Fibroblast of lung (primary cell): Measurements from ENCODE around the gene LGALSL. TPM values are rescaled to one million over a fixed set of nuclear protein-coding genes. Genes with fewer than 3 reads are reported as not detected.

Experiments
- DNase-seq, 2 donors: peaks; one replicate each; pipeline versions ENCODE4 v3.0.0 to v3.0.0-alpha.2; 2010; ENCODE audit warnings: low read depth in 2 of 2
- H2AFZ ChIP-seq: 2 replicates; pipeline ENCODE4 v1.5.1; 2012; ENCODE audit warnings: low read length, control low read depth, inconsistent platforms
- H3K27ac ChIP-seq: 2 replicates; pipeline ENCODE4 v1.5.1; 2011; ENCODE audit warnings: low read length, control low read depth; ENCODE audit not compliant: insufficient read depth
- H3K27me3 ChIP-seq: 2 replicates; pipeline ENCODE4 v1.5.1; 2011; ENCODE audit warnings: mild to moderate bottlenecking, low read length; ENCODE audit not compliant: control insufficient read depth, insufficient read depth
- H3K36me3 ChIP-seq: 2 replicates; pipeline ENCODE4 v1.5.1; 2011; ENCODE audit warnings: low read length; ENCODE audit not compliant: control insufficient read depth, insufficient read depth
- H3K4me1 ChIP-seq: 2 replicates; pipeline ENCODE4 v1.5.1; 2011; ENCODE audit warnings: low read length; ENCODE audit not compliant: control insufficient read depth, insufficient read depth; ENCODE audit errors: extremely low read depth
- H3K4me2 ChIP-seq: 2 replicates; pipeline ENCODE4 v1.5.1; 2011; ENCODE audit warnings: low read length, control low read depth; ENCODE audit not compliant: insufficient read depth; ENCODE audit errors: extremely low read depth
- H3K4me3 ChIP-seq, 4 experiments: fragments of 200-600 bp in 1 of 4; sonication (generic) in 1 of 4; replicated peaks in 1 of 4; 2 replicates each; pipeline ENCODE4 v1.5.1; 2011 to 2016; ENCODE audit warnings: low read length in 4 of 4, low read depth in 3 of 4, mild to moderate bottlenecking in 3 of 4, control low read depth in 2 of 4, inconsistent platforms in 1 of 4, mixed read lengths in 1 of 4; ENCODE audit not compliant: insufficient read depth in 1 of 4; ENCODE audit errors: control extremely low read depth in 1 of 4
- H3K79me2 ChIP-seq: 2 replicates; pipeline ENCODE4 v1.5.1; 2012; ENCODE audit warnings: mild to moderate bottlenecking, low read length, inconsistent platforms; ENCODE audit not compliant: control insufficient read depth, insufficient read depth
- H3K9ac ChIP-seq: 2 replicates; pipeline ENCODE4 v1.5.1; 2011; ENCODE audit warnings: mild to moderate bottlenecking, low read length, control low read depth; ENCODE audit not compliant: insufficient read depth
- H3K9me3 ChIP-seq: 2 replicates; pipeline ENCODE4 v1.5.1; 2012; ENCODE audit warnings: low read depth, low read length; ENCODE audit not compliant: control insufficient read depth, insufficient read depth
- H4K20me1 ChIP-seq: 2 replicates; pipeline ENCODE4 v1.5.1; 2011; ENCODE audit warnings: low read length; ENCODE audit not compliant: control insufficient read depth, insufficient read depth; ENCODE audit errors: extremely low read depth
- CTCF ChIP-seq, 2 donors: IDR thresholded peaks in 1 of 2; conservative IDR thresholded peaks in 1 of 2; 1 replicate in 1 of 2; 2 replicates in 1 of 2; pipeline ENCODE4 v1.5.1; 2011 to 2012; ENCODE audit warnings: low read length in 2 of 2, control low read depth in 1 of 2, inconsistent platforms in 1 of 2, low read depth in 1 of 2, mild to moderate bottlenecking in 1 of 2
- EZH2 ChIP-seq: IDR thresholded peaks from 2 replicates; pipeline ENCODE4 v1.5.1; 2012; ENCODE audit warnings: low read length, control low read depth, mild to moderate bottlenecking; ENCODE audit errors: missing control alignments
- polyA plus RNA-seq, 2 donors: library from polyadenylated mRNA; depleted of rRNA in 1 of 2; stranded (reverse) in 1 of 2; unstranded in 1 of 2; fragments of >200 nt; gene quantifications; 2 replicates each; pipeline ENCODE4 v1.2.1, GENCODE V29; 2011 to 2012; ENCODE audit warnings: missing spikeins in 1 of 2
- total RNA-seq: library from RNA; depleted of rRNA; stranded (reverse); fragments of >200 nt; gene quantifications from 2 replicates; pipeline ENCODE4 v1.2.1, GENCODE V29; 2014

Gene LGALSL
- total and polyA plus RNA-seq, 2 donors (not counting 1 experiment from before 2014, with no cell fraction given), result 3.1 to 5.7 TPM

- no peak overlapping the region for H3K27ac ChIP-seq
- H3K4me3 ChIP-seq, result no peak overlapping the region
- no peak overlapping the region for H3K4me2 ChIP-seq
- no peak overlapping the region for H3K9ac ChIP-seq
- H3K27me3 ChIP-seq, result peaks cover 13% of the 10 kb centered on the region
- H4K20me1 ChIP-seq, result no peaks in the 10 kb centered on the region
- H2AFZ ChIP-seq, result no peak overlapping the region
- H3K36me3 ChIP-seq, result no peaks in the 10 kb centered on the region
- no peaks in the 10 kb centered on the region for H3K9me3 ChIP-seq
- H3K79me2 ChIP-seq, result no peaks in the 10 kb centered on the region
- no peak for TF ChIP-seq CTCF (conservative IDR thresholded peaks at IDR 0.05 in 1 of 2, IDR thresholded peaks at IDR 0.05 in 1 of 2; ENCODE audit: low read depth in 1 of 2, low read length in 2 of 2)
- no peak for TF ChIP-seq EZH2
- no peaks in the 10 kb centered on the region for H3K4me1 ChIP-seq
- no peak for DNase-seq
Observed at GRCh38 chr2:64472881-64473280, 18.9 kb downstream of the LGALSL start.

- H3K79me2 ChIP-seq, result no peaks in the 10 kb centered on the region
- H2AFZ ChIP-seq, result no peak overlapping the region
- no peak overlapping the region for H3K9ac ChIP-seq
- H3K27me3 ChIP-seq, result peaks cover 13% of the 10 kb centered on the region
- no peaks in the 10 kb centered on the region for H3K4me1 ChIP-seq
- no peaks in the 10 kb centered on the region for H3K9me3 ChIP-seq
- no peaks in the 10 kb centered on the region for H4K20me1 ChIP-seq
- no peak overlapping the region for H3K4me3 ChIP-seq
- no peak overlapping the region for H3K27ac ChIP-seq
- DNase-seq, result no peak
- no peak overlapping the region for H3K4me2 ChIP-seq
- TF ChIP-seq EZH2 (no peak), CTCF (conservative IDR thresholded peaks at IDR 0.05 in 1 of 2, IDR thresholded peaks at IDR 0.05 in 1 of 2; ENCODE audit: low read depth in 1 of 2, low read length in 2 of 2) (no peak)
- no peaks in the 10 kb centered on the region for H3K36me3 ChIP-seq
Observed at GRCh38 chr2:64474121-64474571, 20.2 kb downstream of the LGALSL start.

- H3K27me3 ChIP-seq, result peaks cover 12% of the 10 kb centered on the region
- TF ChIP-seq EZH2, result no peak
- no peak for TF ChIP-seq CTCF (conservative IDR thresholded peaks at IDR 0.05 in 1 of 2, IDR thresholded peaks at IDR 0.05 in 1 of 2; ENCODE audit: low read depth in 1 of 2, low read length in 2 of 2)
- no peaks in the 10 kb centered on the region for H3K79me2 ChIP-seq
- H3K4me1 ChIP-seq, result no peaks in the 10 kb centered on the region
- no peak overlapping the region for H3K4me2 ChIP-seq
- H3K27ac ChIP-seq, result no peak overlapping the region
- no peaks in the 10 kb centered on the region for H4K20me1 ChIP-seq
- H3K9ac ChIP-seq, result no peak overlapping the region
- DNase-seq, result no peak
- no peaks in the 10 kb centered on the region for H3K36me3 ChIP-seq
- H3K9me3 ChIP-seq, result no peaks in the 10 kb centered on the region
- no peak overlapping the region for H2AFZ ChIP-seq
- H3K4me3 ChIP-seq, result no peak overlapping the region
Observed at GRCh38 chr2:64474636-64475035, 20.7 kb downstream of the LGALSL start.
